Omental fat pad (tissue), 4 donors: ENCODE data around the gene NCAN. TPM values are rescaled to one million over a fixed set of nuclear protein-coding genes. Genes with fewer than 3 reads are reported as not detected.
A peak's percentile ranks its signal among the peaks of the same experiment; 100 is the strongest.

Source experiments
- ATAC-seq: fragments of 150-250 bp; one replicate; pipeline ENCODE4 v1.9.1; 2016; ENCODE audit warnings: mild to moderate bottlenecking, moderate library complexity; ENCODE audit not compliant: low FRiP score
- DNase-seq: peaks from one replicate; pipeline ENCODE4 v3.0.0-alpha.2; 2019; ENCODE audit warnings: low spot score
- CTCF ChIP-seq, 3 donors: fragments of 450-650 bp; IDR thresholded peaks; one replicate each; pipeline ENCODE4 v1.5.1; 2016 to 2017; ENCODE audit warnings: antibody characterized with exemption in 3 of 3, mild to moderate bottlenecking in 3 of 3, moderate library complexity in 2 of 3
- total RNA-seq, 4 donors: library from RNA; depleted of rRNA; stranded (reverse); fragments of >200 nt; gene quantifications; one replicate each; pipeline ENCODE4 v1.1.0, GENCODE V29; 2016

The NCAN gene
- total RNA-seq, 4 donors from 2014 or later = not detected

GRCh38 chr19:19224852-19225494, 13.2 kb downstream of the NCAN start:
- ATAC-seq = peak; percentile 39
- DNase-seq = no peak
- TF ChIP-seq CTCF (IDR thresholded peaks at IDR 0.05) = no peak

DNA sequence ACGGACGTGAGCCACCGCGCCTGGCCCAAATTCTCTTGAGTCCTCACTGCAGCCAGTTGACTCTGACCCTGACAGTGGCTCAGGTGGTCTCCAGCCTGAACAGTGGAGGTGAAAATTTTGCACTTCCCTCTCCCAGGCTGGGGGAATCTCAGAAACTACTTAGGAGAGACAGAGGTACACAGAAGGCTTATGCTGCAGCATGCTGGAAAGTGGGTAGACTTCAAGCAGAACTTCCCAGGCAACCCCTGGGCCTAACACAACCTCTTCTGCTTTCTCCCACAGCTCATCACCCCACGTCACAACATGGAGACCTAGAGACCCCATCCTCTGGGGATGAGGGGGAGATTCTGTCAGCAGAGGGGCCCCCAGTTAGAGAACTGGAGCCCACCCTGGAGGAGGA, 14.4 kb downstream of the NCAN start:
- no peak for TF ChIP-seq CTCF (IDR thresholded peaks at IDR 0.05)
- no peak for ATAC-seq
- DNase-seq = no peak

- no peak for TF ChIP-seq CTCF (IDR thresholded peaks at IDR 0.05)
Observed at GRCh38 chr19:19226663-19227062, 14.9 kb downstream of the NCAN start.

DNA sequence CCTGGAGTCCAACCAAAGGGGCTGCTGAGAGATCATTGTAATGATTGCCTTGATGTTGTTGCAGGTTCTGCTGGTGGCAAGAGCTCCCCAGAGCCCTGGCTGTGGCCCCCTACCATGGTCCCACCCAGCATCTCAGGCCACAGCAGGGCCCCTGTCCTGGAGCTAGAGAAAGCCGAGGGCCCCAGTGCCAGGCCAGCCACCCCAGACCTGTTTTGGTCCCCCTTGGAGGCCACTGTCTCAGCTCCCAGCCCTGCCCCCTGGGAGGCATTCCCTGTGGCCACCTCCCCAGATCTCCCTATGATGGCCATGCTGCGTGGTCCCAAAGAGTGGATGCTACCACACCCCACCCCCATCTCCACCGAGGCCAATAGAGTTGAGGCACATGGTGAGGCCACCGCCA, 15.5 kb downstream of the NCAN start:
- ATAC-seq (no peak), DNase-seq (no peak)
- TF ChIP-seq CTCF (IDR thresholded peaks at IDR 0.05) = no peak

More at GRCh38 chr19:19226663-19227062, 14.9 kb downstream of the NCAN start:
- ATAC-seq (no peak), DNase-seq (no peak)

DNA sequence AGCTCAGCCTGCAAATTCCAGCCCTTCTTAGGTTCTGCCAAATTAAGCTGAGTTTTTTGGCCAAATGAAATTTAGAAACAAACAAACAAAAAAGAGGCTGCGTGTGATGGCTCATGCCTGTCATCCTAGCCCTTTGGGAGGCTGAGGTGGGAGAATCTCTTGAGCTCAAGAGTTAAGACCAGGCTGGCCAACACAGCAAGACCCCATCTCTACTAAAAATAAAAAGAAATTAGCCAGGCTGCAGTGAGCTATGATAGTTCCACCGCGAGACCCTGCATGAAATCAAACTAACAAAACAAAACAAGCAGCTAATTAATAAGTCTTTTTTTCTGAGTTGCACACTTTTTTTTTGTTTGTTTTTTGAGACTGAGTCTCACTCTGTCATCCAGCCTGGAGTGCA, 17.9 kb downstream of the NCAN start:
- DNase-seq (no peak), ATAC-seq (no peak)
- TF ChIP-seq CTCF (IDR thresholded peaks at IDR 0.05) = no peak

GRCh38 chr19:19230999-19231398, 19.2 kb downstream of the NCAN start:
- DNase-seq (no peak), ATAC-seq (no peak)
- no peak for TF ChIP-seq CTCF (IDR thresholded peaks at IDR 0.05)

DNA sequence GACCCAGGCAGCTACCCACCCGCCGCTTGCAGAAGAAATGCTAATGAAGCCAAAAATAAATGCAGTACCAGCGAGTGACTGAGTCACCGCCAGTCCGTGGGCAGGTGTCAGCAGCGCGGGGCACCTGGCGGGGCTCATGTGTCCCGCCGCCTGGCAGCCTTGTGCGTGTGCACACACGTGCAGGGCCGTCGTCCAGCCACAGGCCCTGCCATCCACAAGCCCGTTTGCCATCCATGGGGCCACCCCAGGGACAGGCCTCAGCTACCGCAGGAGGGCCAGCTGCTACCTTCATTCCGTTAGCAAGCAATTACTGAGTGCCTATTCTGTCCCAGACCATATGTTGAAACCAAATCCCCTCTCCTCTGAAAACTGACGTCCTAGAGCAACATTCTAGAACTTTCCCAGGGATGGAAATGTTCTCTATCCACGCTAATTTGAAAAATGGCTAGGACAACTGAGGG, 20.5 kb downstream of the NCAN start:
- TF ChIP-seq CTCF (IDR thresholded peaks at IDR 0.05) = no peak
- no peak for ATAC-seq
- DNase-seq = no peak
